Ishikawa (cell line): ENCODE data around the gene DIS3L2.

Experiments
- CEBPB ChIP-seq: IDR thresholded peaks from 2 replicates; pipeline ENCODE4 v1.6.1; 2012
- CREB1 ChIP-seq: IDR thresholded peaks from 2 replicates; pipeline ENCODE4 v1.6.1; 2012; ENCODE audit warnings: low read depth
- EGR1 ChIP-seq: IDR thresholded peaks from 2 replicates; pipeline ENCODE4 v1.6.1; 2012
- EP300 ChIP-seq: IDR thresholded peaks from 2 replicates; pipeline ENCODE4 v1.6.1; 2012; ENCODE audit warnings: borderline replicate concordance
- FOXM1 ChIP-seq: IDR thresholded peaks from 2 replicates; pipeline ENCODE4 v1.6.1; 2012; ENCODE audit warnings: low read depth, borderline replicate concordance
- NFIC ChIP-seq: IDR thresholded peaks from 2 replicates; pipeline ENCODE4 v1.6.1; 2012
- RAD21 ChIP-seq: IDR thresholded peaks from 2 replicates; pipeline ENCODE4 v1.6.1; 2012; ENCODE audit warnings: low read depth
- REST ChIP-seq: IDR thresholded peaks from 2 replicates; pipeline ENCODE4 v1.6.1; 2012; ENCODE audit warnings: low read depth, mild to moderate bottlenecking
- TAF1 ChIP-seq: IDR thresholded peaks from 2 replicates; pipeline ENCODE4 v1.6.1; 2012; ENCODE audit warnings: low read depth, mild to moderate bottlenecking
- TEAD4 ChIP-seq: IDR thresholded peaks from 2 replicates; pipeline ENCODE4 v1.6.1; 2012
- USF1 ChIP-seq: IDR thresholded peaks from 2 replicates; pipeline ENCODE4 v1.6.1; 2012
- YY1 ChIP-seq: IDR thresholded peaks from 2 replicates; pipeline ENCODE4 v1.6.1; 2012; ENCODE audit warnings: low read depth
- ZBTB7A ChIP-seq: IDR thresholded peaks from 2 replicates; pipeline ENCODE4 v1.6.1; 2012; ENCODE audit warnings: low read depth
- TF ChIP-seq, protein P1 (sequence below): IDR thresholded peaks from 2 replicates; pipeline ENCODE4 v1.6.1; 2012

DNA sequence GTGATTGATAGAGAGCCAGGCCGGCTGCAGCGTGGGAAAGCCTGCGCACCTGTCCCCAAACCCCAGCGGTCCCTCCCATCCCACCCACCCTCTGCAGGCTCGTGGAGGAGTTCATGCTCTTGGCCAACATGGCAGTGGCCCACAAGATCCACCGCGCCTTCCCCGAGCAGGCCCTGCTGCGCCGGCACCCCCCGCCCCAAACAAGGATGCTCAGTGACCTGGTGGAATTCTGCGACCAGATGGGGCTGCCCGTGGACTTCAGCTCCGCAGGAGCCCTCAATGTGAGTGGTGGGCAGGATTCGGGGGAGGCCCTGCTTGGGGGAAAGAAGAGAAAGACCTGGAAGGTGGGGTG is 368.2 kb downstream of the DIS3L2 start:
- TF ChIP-seq ZBTB7A, result no peak
- TF ChIP-seq EGR1, result no peak
- TF ChIP-seq TEAD4, result no peak
- no peak for TF ChIP-seq EP300
- TF ChIP-seq, protein P1, sequence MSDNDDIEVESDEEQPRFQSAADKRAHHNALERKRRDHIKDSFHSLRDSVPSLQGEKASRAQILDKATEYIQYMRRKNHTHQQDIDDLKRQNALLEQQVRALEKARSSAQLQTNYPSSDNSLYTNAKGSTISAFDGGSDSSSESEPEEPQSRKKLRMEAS, result no peak
- no peak for TF ChIP-seq CEBPB
- no peak for TF ChIP-seq REST
- no peak for TF ChIP-seq CREB1
- no peak for TF ChIP-seq RAD21
- no peak for TF ChIP-seq TAF1
- no peak for TF ChIP-seq YY1
- no peak for TF ChIP-seq USF1
- TF ChIP-seq FOXM1, result no peak
- TF ChIP-seq NFIC, result no peak
